HG03354 (cell line): ENCODE results near the gene DNAJC3.
"Not testable (repeated sequence)": the region's sequence is repeated elsewhere in the genome, so short reads cannot be mapped to it uniquely, and the experiment has no call there.

Experiments used
- ATAC-seq: cut with Tn5 transposase; IDR thresholded peaks from one replicate; pipeline ENCODE4 v1.9.1; 2021; ENCODE audit warnings: mild to moderate bottlenecking; ENCODE audit not compliant: unreplicated experiment, poor library complexity, severe bottlenecking

Gene DNAJC3

DNA sequence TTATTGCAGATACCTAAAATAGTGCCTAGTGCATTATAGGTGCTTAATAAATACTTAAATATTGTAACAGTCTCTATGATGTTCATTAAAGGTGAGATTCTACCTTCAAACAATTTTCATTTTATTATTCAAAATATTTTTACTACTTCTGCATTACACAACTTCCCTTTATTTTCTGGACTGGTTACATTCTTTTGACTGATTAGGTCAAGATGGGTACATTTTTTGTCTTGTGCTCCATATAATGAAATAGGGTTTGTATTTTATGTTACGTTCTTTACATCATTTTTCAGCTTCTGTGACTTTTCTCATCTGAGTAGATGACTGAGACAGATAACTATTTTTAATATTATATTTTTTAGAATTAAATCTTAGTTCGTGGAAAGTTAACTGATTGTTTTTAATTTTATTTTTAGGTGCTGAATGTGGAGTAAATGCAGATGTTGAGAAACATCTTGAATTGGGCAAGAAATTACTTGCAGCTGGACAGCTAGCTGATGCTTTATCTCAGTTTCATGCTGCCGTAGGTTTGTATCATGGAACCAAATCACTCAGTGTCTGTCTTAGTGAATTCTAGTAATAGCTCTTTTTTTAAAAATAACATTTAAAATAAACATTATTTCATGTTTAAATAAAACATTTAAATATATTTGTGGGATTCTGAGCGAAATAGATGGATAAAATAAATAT, 32.0 kb downstream of the DNAJC3 start:
- ATAC-seq = no peak

DNA sequence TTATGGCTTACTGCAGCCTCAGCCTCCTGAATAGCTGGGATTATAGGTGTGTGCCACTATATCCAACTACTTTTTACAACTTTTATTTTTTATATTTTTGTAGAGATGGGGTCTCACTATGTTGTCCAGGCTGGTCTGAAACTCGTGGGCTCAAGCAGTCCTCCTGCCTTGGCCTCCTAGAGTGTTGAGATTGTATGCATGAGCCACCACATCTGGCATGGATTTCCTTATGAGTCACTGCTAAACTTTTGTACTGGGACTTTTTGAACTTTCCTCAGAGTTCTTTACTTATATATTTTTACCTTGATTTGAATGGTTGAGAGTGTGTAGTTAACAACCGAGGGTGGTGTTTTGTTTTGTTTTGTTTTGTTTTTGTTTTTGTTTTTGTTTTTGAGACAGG, 33.4 kb downstream of the DNAJC3 start:
- ATAC-seq = no peak

DNA sequence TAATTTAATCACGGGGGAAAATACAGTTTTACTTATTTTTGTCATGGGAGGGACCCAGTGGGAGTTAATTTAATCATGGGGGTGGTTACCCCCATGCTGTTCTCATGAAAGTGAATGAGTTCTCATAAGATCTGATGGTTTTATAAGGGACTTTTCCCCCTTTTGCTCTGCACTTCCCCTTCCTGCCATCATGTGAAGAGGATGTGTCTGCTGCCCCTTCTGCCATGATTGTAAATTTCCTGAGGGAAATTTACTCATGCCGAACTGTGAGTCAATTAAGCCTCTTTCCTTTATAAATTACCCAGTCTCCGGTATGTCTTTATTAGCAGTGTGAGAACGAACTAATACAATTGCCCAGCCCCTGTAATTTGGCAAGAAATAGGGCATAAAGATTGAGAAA, 35.9 kb downstream of the DNAJC3 start:
- not testable (repeated sequence) for ATAC-seq

DNA sequence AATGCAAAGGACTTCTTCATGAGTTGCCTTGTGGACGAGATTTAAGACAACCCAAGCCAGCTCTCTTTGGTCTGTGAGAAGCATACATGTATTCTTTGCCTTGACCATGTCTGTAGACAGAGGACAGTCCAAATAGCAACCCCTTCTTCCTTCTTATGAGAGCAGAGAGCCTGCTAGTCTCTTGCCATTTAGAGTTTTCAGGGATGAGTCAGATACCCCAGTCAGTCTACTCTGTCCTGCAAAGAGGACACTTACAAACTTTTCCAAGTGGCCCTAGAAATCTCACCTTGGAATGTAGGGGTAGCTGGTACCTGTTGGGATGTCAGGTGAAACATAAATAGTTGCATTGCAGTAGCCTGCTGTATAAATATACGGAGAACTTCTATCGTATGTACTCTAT, 36.7 kb downstream of the DNAJC3 start:
- no peak for ATAC-seq

DNA sequence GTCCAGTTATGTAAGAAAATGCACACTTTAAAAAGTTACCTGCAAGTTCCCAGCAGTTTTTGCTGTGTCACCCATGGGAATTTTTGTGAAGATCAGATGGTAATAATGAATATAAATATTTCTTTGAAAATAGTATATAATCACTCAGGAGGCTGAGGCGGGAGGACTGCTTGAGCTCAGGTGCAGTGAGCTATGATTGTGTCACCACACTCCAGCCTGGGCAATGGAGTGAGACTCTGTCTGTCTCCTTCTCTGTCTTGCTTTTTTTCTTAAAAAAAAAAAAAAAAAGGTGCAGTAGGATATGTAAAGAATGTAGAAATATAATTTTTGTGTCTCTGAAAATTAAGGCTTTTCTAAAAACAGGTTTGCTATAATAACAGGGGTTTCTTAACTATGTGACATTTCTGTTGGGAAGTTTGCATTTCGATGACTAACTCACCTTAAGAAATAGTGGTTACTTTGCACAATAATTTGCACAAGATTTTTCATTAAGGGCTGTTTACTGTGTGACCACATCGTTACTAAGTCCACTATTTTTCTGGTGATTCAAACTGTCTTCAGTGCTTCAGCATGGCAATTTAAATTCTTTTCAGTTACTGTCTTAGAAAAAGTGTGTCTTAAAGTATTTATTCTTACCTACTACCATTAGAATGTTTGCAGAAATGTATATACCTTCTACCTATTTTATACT, 37.3 kb downstream of the DNAJC3 start:
- no peak for ATAC-seq

DNA sequence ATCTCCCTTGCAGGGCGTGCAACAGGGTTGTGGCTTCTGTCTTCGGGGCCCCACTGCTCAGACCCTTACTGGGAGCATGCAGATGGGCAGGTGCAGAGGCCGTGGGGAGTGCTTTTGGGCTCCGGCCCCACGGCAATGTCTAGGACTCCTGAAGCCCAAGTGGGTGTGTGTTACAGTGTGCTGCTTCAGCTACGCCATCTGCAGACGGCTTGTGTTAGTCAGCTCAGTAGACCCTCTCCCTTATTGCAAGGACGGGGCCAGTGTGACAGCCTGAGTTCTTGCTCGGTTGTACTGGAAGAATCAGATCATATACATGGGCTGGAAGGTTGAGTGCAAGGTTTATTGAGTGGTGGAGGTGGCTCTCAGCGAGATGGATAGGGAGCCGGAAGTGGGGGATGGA, 39.3 kb downstream of the DNAJC3 start:
- no peak for ATAC-seq

DNA sequence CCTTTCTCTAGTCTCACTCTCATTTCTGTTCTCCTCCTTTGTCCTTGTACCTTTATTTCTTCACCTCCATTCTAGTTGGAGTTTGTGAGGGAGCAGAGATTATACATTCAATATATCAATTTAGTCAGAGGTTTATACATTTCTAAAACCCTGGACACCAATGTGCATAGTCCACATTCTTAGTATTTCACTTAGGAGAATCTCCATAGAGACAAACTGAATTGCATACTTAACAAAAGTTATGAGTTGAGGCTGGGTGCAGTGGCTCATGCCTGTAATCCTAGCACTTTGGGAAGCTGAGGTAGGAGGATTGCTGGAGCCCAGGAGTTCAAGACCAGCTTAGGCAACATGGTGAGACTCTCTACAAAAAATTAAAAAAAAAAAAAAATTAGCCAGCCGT, 45.3 kb downstream of the DNAJC3 start:
- no peak for ATAC-seq

DNA sequence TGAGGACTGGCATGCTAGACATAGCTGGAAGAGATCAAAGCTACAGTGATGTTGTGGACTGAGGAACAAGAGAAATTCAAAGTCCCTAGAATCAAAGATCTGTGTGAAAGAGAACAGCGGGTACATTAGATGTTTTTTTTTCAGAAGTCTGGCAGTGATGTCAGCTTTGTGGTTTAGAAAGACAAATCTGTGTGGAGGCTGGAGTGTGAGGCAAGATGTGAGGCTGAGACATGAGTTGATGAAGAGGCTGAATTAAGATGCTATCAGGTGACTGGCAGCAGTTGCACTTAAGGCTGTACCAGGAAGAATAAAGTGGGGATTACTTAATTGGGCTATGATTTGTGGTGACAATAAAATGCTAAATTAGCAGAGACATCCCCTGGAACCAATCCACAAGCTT, 46.5 kb downstream of the DNAJC3 start:
- no peak for ATAC-seq

DNA sequence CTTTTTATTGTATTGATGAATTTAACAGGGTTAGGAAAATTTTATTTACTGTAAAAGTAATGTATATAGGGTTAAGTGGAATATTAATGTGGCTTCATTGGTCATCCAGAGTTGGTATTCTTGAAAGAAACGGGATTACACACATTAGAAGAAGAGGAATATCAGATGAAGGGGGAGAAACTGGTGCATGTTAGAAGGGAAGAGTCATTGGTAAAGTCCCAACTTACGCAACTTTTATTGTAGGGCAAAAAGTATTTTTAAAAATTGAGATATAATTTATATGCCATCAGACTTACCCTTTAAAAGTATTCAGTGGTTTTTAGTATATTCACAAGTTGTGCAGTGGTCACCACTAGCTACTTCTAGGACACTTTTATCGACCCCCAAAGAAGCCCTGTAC, 47.3 kb downstream of the DNAJC3 start:
- ATAC-seq = no peak

DNA sequence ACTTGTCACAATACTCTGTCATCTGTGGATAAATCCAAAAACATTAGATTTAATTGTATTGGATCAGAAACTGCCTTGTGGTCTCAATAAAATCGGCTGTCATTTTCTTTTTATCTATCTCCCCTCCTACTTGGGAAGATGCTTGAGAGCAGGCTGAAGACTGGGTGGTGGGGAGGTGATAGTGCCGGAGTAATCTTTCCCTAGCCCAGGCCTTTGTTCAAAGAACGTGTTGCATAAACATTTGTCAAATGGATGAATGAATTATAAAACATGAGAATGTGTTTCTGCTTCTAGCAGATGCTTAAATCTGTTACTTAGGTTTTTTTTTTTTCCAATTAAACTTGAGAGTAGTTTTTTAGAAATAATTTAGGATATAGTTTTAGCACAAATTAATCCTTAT, 49.9 kb downstream of the DNAJC3 start:
- no peak for ATAC-seq

DNA sequence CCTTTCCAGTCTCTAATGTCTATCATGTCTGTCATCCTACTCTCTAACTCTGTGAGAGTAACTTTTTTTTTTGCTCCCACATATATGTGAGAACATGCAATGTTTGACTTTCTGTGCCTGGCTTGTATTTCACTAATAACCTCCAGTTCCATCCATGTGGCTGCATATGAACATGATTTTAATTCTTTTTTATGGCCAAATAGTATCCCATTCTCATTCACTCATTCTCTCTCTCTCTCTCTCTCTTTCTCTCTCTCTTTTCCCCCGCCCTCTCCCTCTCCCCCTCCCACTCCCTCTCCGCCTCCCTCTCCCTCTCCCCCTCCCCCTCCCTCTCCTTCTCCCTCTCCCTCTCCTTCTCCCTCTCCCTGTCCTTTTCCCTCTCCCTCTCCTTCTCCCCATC, 52.0 kb downstream of the DNAJC3 start:
- no peak for ATAC-seq

DNA sequence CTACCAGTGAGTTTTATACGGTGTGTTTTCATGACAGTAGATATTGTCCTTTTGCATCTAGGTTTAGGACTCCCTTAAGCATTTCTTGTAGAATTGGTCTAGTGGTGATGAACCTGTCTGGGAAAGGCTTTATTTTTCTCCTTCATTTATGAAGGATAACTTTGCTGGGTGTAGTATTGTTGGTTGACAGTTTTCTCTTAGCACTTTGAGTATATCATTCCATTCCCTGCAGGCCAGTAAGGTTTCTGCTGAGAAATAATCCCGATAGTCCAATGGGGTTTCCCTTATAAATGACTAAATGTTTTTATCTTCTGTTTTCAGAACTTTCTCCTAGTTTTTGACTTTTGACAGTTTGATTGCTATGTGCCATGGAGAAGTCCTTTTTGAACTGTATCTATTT, 57.2 kb downstream of the DNAJC3 start:
- no peak for ATAC-seq

DNA sequence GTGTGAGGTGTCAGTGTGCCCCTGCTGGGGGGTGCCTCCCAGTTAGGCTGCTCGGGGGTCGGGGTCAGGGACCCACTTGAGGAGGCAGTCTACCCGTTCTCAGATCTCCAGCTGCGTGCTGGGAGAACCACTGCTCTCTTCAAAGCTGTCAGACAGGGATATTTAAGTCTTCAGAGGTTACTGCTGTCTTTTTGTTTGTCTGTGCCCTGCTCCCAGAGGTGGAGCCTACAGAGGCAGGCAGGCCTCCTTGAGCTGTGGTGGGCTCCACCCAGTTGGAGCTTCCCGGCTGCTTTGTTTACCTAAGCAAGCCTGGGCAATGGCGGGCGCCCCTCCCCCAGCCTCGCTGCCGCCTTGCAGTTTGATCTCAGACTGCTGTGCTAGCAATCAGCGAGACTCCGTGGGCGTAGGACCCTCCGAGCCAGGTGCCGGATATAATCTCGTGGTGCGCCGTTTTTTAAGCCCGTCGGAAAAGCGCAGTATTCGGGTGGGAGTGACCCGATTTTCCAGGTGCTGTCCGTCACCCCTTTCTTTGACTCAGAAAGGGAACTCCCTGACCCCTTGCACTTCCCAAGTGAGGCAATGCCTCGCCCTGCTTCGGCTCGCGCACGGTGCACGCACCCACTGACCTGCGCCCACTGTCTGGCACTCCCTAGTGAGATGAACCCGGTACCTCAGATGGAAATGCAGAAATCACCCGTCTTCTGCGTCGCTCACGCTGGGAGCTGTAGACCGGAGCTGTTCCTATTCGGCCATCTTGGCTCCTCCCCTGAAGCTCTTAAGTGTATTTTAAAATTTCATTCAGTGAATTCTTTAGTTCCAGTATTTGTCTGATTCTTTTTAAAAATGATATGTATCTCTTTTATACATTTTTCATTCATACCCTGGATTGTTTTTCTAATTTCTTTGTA, 63.4 kb downstream of the DNAJC3 start:
- not testable (repeated sequence) for ATAC-seq

DNA sequence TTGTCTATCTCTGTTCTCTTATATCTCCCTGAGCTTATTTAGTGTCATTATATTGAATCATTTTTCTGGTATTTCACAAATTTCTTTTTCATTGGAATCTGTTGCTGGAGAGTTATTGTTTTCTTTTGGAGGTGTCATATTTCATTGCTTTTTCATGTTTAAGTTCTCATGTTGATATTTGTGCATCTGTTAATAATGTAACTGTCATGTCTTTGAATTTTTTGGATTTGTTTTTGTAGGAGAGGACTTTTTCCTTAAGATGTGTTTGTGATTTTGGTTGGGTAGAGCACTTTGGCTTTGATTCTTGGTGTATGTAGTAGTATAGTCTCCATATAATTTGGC, 64.0 kb downstream of the DNAJC3 start:
- ATAC-seq = no peak

DNA sequence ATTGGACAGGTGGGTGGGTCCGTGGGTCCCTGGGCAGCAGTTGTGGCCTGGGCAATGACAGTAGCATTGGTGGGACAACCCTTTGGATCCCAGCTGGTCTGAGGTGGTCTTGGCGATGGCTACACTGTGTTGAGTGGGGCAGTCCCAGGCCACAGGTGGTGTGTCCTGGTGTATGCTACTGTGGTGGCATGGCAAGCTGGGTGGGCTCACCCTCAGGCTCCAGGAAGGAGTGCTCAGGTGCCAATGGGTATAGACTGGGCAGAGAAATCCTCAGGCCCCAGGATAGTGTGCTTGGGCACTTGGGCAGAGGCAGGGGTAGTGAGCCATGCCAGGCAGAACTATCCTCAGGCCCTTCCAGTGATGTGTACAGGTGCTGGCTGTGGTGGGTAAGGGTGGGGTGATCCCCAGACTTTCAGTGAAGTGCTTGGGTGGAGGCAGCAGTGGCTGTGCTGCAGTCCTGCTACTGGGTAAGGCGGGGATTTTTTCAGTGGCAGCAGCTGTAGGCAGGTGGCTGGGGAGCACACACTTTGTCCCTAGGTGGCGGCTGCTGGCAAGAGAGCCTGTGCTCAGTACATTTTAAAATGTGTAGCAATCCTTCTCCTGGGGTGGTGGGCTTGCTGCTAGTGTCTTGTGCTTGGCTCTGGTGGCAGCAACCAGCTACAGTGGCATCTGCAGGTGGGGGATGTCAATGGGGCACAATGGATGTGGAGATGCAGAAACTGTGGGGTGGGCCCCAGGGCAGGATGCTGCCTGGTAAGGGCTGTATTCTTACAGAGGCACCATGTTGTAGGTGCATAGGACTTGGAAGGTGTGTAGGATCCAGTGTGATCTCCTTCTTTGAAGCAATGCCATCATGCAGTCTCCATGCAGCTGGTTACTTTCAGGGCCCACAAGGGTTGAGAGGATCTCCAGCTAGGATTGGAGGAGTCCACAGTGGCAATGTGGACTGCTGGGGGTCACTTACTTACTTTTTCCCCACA, 64.9 kb downstream of the DNAJC3 start:
- ATAC-seq = no peak

DNA sequence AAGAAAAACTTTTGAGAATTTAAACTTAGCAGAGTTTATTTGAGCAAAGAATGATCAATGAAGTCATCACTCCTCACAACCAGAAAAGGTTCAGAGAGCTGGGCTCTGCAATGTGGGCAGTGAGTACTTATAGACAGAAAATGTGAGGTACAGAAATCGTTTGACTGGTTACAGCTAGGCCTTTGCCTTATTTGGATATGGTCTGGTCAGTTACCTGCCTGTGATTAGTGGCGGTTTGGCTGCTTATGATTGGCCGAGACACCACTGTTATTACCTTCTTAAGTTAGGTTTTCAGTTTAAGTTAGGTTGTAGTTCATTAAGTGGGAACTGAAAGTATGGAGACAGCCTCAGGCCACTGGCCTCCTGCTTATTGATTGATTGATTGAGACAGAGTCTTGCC, 66.3 kb downstream of the DNAJC3 start:
- no peak for ATAC-seq

DNA sequence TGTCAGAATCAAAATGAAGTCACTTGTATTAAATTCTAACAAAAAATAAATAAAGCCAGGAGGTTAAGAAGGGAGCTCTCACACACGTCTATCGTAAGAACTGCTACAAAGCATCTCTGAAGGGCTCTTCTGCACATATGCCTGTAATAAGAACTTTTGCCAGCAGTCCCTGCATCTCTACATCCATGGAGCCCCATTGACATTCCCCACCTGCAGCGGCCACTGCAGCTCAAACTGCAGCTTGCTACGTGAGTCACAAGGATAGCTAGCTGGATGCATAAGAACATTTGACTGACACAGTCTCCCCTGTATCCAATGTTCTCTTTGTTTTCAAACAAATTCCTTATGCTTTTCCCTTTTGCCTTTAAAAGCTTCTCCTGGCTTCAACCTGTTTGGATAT, 68.3 kb downstream of the DNAJC3 start:
- ATAC-seq = no peak

DNA sequence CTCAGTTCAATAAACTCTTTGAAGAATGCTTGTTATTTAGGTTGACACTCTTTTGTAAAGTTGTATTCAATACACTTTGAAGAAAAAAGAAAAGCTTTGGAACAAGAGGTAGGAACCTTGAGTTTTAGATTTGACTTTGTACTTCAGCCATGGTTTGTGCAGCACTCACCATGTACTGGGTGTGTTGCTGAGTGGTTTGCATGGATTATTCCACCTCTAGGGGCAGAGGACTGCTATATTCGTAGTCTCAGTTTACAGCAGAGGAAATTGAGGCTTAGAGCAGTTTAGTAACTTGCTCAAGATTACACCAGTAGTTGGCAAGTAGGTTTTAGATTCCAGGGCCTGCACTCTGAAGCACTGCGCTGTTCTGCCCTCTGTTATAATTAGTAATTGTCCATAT, 68.8 kb downstream of the DNAJC3 start:
- no peak for ATAC-seq

DNA sequence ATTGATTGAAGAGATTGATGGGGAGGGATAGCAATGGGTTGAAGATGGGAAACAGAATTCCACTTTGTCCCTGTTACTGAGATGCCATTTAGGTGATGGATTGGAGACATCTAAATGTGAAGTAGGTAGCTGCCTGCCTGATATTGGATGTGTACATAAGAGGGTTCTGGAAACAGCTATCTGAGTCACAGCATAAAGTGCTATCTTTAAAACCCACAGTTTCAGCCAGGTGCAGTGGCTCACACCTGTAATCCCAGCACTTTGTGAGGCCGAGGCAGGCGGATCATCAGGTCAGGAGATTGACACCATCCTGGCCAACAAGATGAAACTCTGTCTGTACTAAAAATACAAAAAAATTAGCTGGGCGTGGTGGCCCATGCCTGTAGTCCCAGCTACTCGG, 72.6 kb downstream of the DNAJC3 start:
- no peak for ATAC-seq

DNA sequence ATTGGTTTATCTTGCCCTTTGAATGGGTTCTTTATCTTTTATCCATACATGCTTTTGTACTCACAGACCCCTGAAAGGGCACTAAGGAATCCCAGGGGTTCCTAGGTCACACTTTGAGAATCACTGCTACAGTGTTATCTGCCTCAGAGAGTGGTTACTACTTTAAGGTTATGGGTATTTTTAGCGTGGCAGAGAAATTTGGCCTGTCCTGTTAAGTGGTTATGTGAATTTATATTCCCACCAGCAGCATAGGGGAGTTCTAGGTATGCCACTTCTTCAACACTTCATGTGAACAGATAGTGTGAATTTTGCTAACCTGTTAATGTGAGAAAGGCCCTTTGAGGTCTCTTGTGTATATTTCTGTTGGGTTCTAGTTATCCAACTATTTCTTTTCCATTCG, 75.7 kb downstream of the DNAJC3 start:
- no peak for ATAC-seq
